Measurements from ENCODE around the gene GNE.

GNE gene

GRCh38 chr9:36166168-36166927 is 91.9 kb downstream of the GNE start:
- peak; percentile 70 to 83 for DNase-seq (ENCODE audit: low read depth in 2 of 2)

- DNase-seq (ENCODE audit: low read depth in 2 of 2), result no peak
Measured at GRCh38 chr9:36165826-36166167, 92.5 kb downstream of the GNE start.

- DNase-seq (ENCODE audit: low read depth in 2 of 2), result no peak
Measured at GRCh38 chr9:36164989-36165388, 93.3 kb downstream of the GNE start.

Data from stimulated activated CD8-positive, alpha-beta memory T cell treated with anti-CD3 and anti-CD28 coated beads, Interleukin-2, amount 100 ng/mL, for 48 hours (primary cell).